Keratinocyte (primary cell): ENCODE results near the gene ITGAD. TPM values are rescaled to one million over a fixed set of nuclear protein-coding genes. Genes with fewer than 3 reads are reported as not detected.

Experiments
- DNase-seq: peaks from one replicate; pipeline ENCODE4 v3.0.0-alpha.2; 2011; ENCODE audit warnings: low read depth, missing footprints, low spot score
- FAIRE-seq: peaks from 2 replicates; lab custom pipeline; 2011; peaks lifted over from hg19 to GRCh38; lab: Jason Lieb, UNC
- H2AFZ ChIP-seq: 2 replicates; pipeline ENCODE4 v1.6.0; 2012; ENCODE audit warnings: low read length, control low read depth, inconsistent platforms; ENCODE audit not compliant: control insufficient read depth
- H3K27ac ChIP-seq: 2 replicates; pipeline ENCODE4 v1.5.1; 2011; ENCODE audit warnings: low read length; ENCODE audit not compliant: control insufficient read depth, insufficient read depth
- H3K27me3 ChIP-seq: 3 replicates; pipeline ENCODE4 v1.6.0; 2011; ENCODE audit warnings: low read length; ENCODE audit not compliant: control insufficient read depth, insufficient read depth; ENCODE audit errors: extremely low read depth
- H3K36me3 ChIP-seq, 2 experiments: 2 replicates in 1 of 2; 3 replicates in 1 of 2; pipeline ENCODE4 v1.5.1; 2011; ENCODE audit warnings: low read length in 2 of 2, mild to moderate bottlenecking in 1 of 2; ENCODE audit not compliant: control insufficient read depth in 2 of 2, insufficient read depth in 2 of 2; ENCODE audit errors: extremely low read depth in 1 of 2
- H3K4me1 ChIP-seq: 3 replicates; pipeline ENCODE4 v1.5.1; 2011; ENCODE audit warnings: low read length; ENCODE audit not compliant: control insufficient read depth, insufficient read depth; ENCODE audit errors: extremely low read depth
- H3K4me2 ChIP-seq: 3 replicates; pipeline ENCODE4 v1.6.0; 2011; ENCODE audit warnings: low read depth, low read length; ENCODE audit not compliant: control insufficient read depth, insufficient read depth; ENCODE audit errors: extremely low read depth
- H3K4me3 ChIP-seq, 3 experiments: fragments of 200-600 bp in 1 of 3; sonication (generic) in 1 of 3; 2 replicates in 2 of 3; 3 replicates in 1 of 3; pipeline ENCODE4 v1.5.1; 2011 to 2016; ENCODE audit warnings: low read length in 3 of 3, mild to moderate bottlenecking in 3 of 3, control low read depth in 2 of 3, inconsistent platforms in 1 of 3, low read depth in 1 of 3, mixed read lengths in 1 of 3, mixed run types in 1 of 3, moderate library complexity in 1 of 3; ENCODE audit not compliant: control insufficient read depth in 2 of 3, insufficient read depth in 2 of 3; ENCODE audit errors: extremely low read depth in 1 of 3
- H3K79me2 ChIP-seq: 2 replicates; pipeline ENCODE4 v1.6.0; 2012; ENCODE audit warnings: low read length; ENCODE audit not compliant: control insufficient read depth, insufficient read depth
- H3K9ac ChIP-seq: 3 replicates; pipeline ENCODE4 v1.6.0; 2011; ENCODE audit warnings: low read length; ENCODE audit not compliant: control insufficient read depth, insufficient read depth; ENCODE audit errors: extremely low read depth
- H3K9me1 ChIP-seq: 3 replicates; pipeline ENCODE4 v1.6.0; 2011; ENCODE audit warnings: low read length; ENCODE audit not compliant: control insufficient read depth, insufficient read depth; ENCODE audit errors: extremely low read depth
- H3K9me3 ChIP-seq: 2 replicates; pipeline ENCODE4 v1.5.1; 2012; ENCODE audit warnings: low read depth, low read length; ENCODE audit not compliant: control insufficient read depth
- H4K20me1 ChIP-seq: 3 replicates; pipeline ENCODE4 v1.6.0; 2011; ENCODE audit warnings: low read length; ENCODE audit not compliant: control insufficient read depth, insufficient read depth; ENCODE audit errors: extremely low read depth
- EZH2 ChIP-seq: IDR thresholded peaks from one replicate; pipeline ENCODE4 v1.6.1; 2012; ENCODE audit warnings: inconsistent platforms, mild to moderate bottlenecking, low read length, moderate library complexity
- dilution Hi-C: fragments of 300-500 bp; cut with MboI; formaldehyde crosslinking; loops from one replicate; pipeline ENCODE4 v1.7.0; 2020; ENCODE audit warnings: low sequenced_read_pairs; ENCODE audit not compliant: extremely low pct_ligation_motif_present
- polyA plus RNA-seq, 5 experiments: library from polyadenylated mRNA; depleted of rRNA in 3 of 5; stranded (reverse) in 3 of 5; stranded (forward) in 1 of 5; unstranded in 1 of 5; fragments of >200 nt; gene quantifications; 1 replicate in 1 of 5; 2 replicates in 3 of 5; 3 replicates in 1 of 5; pipeline versions ENCODE4 v1.2.1 to v1.2.3, GENCODE V29; 2011 to 2012; ENCODE audit warnings: missing spikeins in 2 of 5, low read depth in 1 of 5, low replicate concordance in 1 of 5
- TF ChIP-seq, protein P1 (sequence below), 3 experiments: IDR thresholded peaks in 1 of 3; conservative IDR thresholded peaks in 1 of 3; optimal IDR thresholded peaks in 1 of 3; 2 replicates in 2 of 3; 3 replicates in 1 of 3; pipeline versions ENCODE3 to v1.5.1; 2011; ENCODE audit warnings: low read length in 3 of 3, mild to moderate bottlenecking in 3 of 3, moderate library complexity in 2 of 3, control low read depth in 1 of 3, inconsistent platforms in 1 of 3; ENCODE audit not compliant: insufficient read depth in 2 of 3; ENCODE audit errors: extremely low read depth in 1 of 3

The ITGAD gene
- polyA plus RNA-seq, 1 donor (not counting 4 experiments of a cell fraction or from before 2014, with no cell fraction given), result not detected

GRCh38 chr16:31451681-31452351 lies 58.7 kb downstream of the ITGAD start:
- Histone ChIP-seq H3K9me3 (no peaks in the 10 kb centered on the region), H3K27me3 (no peaks in the 10 kb centered on the region), H2AFZ (peak overlapping the region; percentile 74), H3K4me3 (no peak overlapping the region), H3K36me3 (peaks cover 0 to 9% of the 10 kb centered on the region in 2 experiments), H3K4me1 (peaks cover 48% of the 10 kb centered on the region), H4K20me1 (peaks cover under 1% of the 10 kb centered on the region), H3K9me1 (peaks cover 4% of the 10 kb centered on the region), H3K4me2 (peak overlapping the region; percentile 80), H3K27ac (peak overlapping the region; percentile 95), H3K79me2 (peaks cover 18% of the 10 kb centered on the region), H3K9ac (peak overlapping the region; percentile 62)
- TF ChIP-seq, protein P1, sequence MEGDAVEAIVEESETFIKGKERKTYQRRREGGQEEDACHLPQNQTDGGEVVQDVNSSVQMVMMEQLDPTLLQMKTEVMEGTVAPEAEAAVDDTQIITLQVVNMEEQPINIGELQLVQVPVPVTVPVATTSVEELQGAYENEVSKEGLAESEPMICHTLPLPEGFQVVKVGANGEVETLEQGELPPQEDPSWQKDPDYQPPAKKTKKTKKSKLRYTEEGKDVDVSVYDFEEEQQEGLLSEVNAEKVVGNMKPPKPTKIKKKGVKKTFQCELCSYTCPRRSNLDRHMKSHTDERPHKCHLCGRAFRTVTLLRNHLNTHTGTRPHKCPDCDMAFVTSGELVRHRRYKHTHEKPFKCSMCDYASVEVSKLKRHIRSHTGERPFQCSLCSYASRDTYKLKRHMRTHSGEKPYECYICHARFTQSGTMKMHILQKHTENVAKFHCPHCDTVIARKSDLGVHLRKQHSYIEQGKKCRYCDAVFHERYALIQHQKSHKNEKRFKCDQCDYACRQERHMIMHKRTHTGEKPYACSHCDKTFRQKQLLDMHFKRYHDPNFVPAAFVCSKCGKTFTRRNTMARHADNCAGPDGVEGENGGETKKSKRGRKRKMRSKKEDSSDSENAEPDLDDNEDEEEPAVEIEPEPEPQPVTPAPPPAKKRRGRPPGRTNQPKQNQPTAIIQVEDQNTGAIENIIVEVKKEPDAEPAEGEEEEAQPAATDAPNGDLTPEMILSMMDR (optimal IDR thresholded peaks at IDR 0.05 in 1 of 3, IDR thresholded peaks at IDR 0.05 in 1 of 3, conservative IDR thresholded peaks at IDR 0.05 in 1 of 3; ENCODE audit: extremely low read depth in 1 of 3, insufficient read depth in 2 of 3, low read length in 3 of 3), result peak; percentile 70 to 81 (median 73)
- no peak for TF ChIP-seq EZH2
- FAIRE-seq, result no peak
- DNase-seq, result no peak
- dilution Hi-C loops, result no loop called here

DNA sequence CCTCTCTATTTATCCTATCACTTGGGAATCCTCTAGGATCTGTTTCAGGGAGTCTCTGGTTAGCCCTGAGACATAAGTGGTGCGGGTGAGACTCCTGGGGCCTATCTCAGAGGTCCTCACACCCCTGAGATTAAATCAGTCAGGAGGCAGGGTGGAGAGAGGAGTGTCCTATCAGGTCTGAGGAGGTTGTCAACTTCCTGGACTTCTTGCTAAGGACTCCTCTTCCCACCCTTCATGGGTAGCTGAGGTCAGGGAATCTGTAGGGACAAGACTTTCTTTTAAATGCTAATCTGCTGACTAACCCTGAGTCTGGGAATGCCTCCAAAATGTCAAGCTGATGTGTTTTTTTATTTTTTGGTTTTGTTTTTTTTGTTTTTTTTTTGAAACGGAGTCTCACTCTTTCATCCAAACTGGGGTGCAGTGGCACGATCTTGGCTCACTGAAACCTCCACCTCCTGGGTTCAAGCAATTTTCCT lies 59.5 kb downstream of the ITGAD start:
- peaks cover 57% of the 10 kb centered on the region for H3K4me1 ChIP-seq

More for the DNA sequence above, 59.5 kb downstream of the ITGAD start:
- Histone ChIP-seq H3K9me1 (peaks cover 6% of the 10 kb centered on the region), H3K36me3 (peaks cover 0 to 15% of the 10 kb centered on the region in 2 experiments), H3K79me2 (peaks cover 27% of the 10 kb centered on the region), H3K4me3 (peak overlapping the region in 2 of 3 experiments; percentile 15 to 41), H4K20me1 (peaks cover 8% of the 10 kb centered on the region), H3K9ac (peak overlapping the region; percentile 62), H2AFZ (no peak overlapping the region), H3K9me3 (no peaks in the 10 kb centered on the region), H3K27ac (peak overlapping the region; percentile 95), H3K27me3 (no peaks in the 10 kb centered on the region), H3K4me2 (peak overlapping the region; percentile 80)
- dilution Hi-C loops, result no loop called here
- FAIRE-seq (peak; percentile 62), DNase-seq (no peak)
- TF ChIP-seq EZH2, result no peak
- TF ChIP-seq, protein P1 (optimal IDR thresholded peaks at IDR 0.05 in 1 of 3, IDR thresholded peaks at IDR 0.05 in 1 of 3, conservative IDR thresholded peaks at IDR 0.05 in 1 of 3; ENCODE audit: extremely low read depth in 1 of 3, insufficient read depth in 2 of 3, low read length in 3 of 3), result no peak
